Stimulated activated CD4-positive, alpha-beta T cell treated with anti-CD3 and anti-CD28 coated beads, TNF-alpha, amount 100 ng/mL, for 24 hours (primary cell): ENCODE data around the gene MBD5.

ENCODE experiments used
- DNase-seq, 3 experiments: peaks; one replicate each; pipeline ENCODE4 v3.0.0-alpha.2; 2020; ENCODE audit warnings: low read depth in 3 of 3

The MBD5 gene

DNA sequence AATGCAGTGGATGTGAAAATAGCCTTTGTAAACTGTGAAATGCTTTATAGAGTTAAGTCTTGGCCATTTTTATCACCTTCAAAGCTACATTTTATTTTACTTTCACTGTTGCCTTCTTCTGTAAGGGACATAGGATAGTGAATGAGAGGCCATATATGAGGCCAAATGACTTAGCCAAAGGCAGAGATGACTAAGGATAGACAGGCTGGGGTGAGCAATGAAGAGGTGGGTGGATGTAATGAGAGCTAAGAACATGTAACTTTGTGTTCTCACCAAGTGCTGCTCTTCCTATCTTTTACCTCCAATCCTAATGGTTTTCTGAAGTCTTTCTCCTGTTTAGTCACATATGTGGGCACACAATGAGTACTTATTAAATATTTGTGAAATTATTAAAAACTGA, 101.9 kb downstream of the MBD5 start:
- no peak for DNase-seq

DNA sequence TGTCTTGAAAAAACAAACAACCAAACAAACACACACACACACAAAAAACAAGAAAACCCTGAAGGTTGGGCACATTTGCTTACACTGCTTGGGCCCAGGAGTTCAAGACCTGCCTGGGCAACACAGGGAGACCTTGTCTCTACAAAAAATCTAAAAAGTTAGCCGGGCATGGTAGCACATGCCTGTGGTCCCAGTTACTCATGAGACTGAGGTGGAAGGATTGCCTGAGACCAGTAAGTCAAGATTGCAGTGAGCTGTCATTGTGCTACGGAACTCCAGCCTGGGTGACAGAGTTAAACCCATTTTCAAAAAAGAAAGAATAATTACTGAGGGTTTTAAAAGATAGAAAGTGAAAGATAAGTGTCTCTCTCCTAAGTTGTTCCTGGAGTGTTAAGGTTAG, 103.4 kb downstream of the MBD5 start:
- no peak for DNase-seq

DNA sequence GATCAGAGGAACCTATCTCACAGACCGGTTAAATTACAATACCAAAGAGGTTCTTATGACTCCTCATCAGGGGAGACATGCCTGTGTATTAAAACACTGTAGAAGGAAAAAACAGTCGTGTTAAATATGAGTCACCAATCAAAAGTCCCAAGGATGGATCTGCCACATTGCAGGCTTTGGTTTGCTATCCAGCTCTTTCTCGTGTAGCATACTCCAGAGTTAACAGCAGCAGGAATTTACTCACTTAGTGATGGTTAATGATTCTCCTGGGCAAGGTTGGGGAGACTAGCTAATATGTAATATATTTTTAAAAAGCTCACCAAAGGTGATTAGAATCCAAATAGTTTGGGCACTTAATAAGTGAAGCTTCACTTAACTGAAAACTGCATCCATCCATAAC, 109.7 kb downstream of the MBD5 start:
- no peak for DNase-seq

- no peak for DNase-seq
Measured at GRCh38 chr2:148132412-148132811, 111.5 kb downstream of the MBD5 start.

DNA sequence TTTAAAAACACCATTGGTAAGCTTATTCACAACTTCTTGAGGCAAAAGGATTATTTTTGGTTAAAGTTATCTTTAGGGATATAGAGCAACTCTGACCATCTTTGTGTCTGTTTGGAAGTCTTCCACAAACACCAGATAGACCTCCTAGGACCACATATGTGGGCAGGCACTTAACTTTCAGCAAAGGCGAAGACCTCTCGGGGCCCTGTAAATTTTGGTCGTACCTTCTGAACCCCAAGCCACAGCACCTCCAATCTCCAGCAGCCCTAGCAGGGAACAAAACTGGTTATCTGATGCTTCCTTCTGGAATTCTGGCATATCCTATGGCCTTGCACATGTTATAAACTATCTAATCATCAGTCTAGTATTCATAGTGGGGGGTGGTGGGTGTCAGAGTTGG, 114.8 kb downstream of the MBD5 start:
- no peak for DNase-seq

GRCh38 chr2:148136441-148136840, 115.5 kb downstream of the MBD5 start:
- DNase-seq: no peak

DNA sequence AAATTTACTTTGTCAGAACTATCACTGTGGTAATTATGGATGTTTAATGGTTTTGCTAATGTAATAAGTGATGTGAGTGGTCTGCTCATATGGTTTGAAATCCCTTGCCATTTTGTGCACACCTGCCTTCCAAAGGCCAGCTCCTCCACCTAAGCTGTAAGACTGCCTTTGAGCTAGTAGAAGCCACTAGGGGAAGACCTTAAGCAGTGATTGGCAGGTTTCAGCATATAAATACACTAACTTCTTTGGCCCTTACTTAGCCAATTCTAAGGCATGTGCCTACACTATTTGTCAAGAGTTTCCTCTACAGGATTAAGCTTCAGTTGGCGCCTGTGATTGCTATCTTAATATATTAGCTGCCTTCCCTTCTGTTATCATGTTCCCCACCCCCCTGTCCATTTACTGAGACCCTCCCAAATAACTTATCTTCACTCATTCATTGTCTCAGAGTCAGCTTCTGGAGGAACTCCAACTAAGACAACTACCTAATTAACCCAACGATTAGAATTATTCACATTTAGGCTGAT, 141.1 kb downstream of the MBD5 start:
- no peak for DNase-seq

- no peak for DNase-seq
Measured at GRCh38 chr2:148162871-148163270, 142.0 kb downstream of the MBD5 start.

- no peak for DNase-seq
Measured at GRCh38 chr2:148165975-148166374, 145.1 kb downstream of the MBD5 start.

DNA sequence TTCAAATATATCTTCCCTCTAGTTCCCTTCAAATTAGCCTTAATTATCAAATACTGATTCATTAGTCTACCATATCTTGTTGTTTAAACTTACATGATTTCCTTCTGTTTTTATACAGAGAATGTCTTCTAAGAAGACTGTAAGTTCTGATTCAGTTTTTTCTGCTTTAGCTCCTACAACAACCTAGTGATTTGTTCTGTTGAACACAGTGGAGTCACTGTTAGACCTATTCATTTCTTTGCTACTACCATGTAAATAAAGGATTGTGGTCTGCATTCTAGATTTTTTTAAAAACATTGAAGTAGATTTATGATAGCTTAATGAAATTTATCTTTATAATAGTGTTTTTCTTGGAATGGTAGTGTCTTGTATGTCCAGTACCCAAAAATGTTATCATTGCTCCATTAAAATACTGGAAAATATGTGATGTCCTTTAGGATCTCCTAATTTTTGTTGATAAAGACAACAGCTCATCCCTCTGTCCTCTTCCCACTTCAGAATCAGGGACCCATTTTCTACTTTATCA, 146.4 kb downstream of the MBD5 start:
- DNase-seq: no peak

DNA sequence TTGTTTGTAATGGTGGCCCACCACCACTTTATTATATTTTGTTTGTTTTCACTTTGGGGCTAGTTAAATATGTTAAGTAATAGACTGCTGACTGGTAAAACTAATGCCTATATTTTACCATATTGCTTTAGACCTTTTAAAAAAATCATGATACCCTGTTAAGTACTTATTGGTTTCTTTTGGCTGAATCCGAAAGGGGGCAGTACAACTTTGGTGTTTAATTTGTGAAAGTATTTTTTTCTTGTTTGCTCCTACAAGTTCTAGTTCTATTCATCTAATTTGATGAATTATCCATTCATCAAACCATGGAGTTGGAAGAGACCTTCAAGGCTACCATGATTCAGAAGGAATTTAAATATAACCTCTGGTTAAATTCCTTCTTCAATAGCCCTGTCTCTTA, 147.0 kb downstream of the MBD5 start:
- DNase-seq: no peak

- DNase-seq: no peak
Measured at GRCh38 chr2:148172131-148172753, 151.4 kb downstream of the MBD5 start.

GRCh38 chr2:148173168-148173567, 152.3 kb downstream of the MBD5 start:
- no peak for DNase-seq

GRCh38 chr2:148177559-148177958, 156.7 kb downstream of the MBD5 start:
- DNase-seq: no peak

DNA sequence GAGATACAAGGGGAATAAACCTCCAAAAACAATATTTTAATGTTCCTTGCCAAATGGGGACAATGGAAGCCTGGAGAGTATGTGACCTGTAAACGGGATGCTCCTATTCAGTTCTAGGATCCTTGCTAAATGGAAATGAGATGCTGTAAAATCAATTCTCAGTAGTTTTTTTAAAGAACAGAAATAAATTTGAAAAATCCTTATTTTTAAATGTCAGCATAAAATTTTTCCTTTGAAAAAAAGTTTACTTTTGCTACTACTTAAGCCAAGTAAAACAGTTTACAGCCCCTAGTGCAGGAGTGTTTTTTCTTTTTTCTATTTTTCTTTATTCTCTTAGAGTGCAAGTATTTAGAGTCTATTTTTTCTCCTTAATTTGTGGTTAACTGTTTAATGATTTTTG, 158.8 kb downstream of the MBD5 start:
- no peak for DNase-seq

- no peak for DNase-seq
Measured at GRCh38 chr2:148184976-148185375, 164.1 kb downstream of the MBD5 start.

DNA sequence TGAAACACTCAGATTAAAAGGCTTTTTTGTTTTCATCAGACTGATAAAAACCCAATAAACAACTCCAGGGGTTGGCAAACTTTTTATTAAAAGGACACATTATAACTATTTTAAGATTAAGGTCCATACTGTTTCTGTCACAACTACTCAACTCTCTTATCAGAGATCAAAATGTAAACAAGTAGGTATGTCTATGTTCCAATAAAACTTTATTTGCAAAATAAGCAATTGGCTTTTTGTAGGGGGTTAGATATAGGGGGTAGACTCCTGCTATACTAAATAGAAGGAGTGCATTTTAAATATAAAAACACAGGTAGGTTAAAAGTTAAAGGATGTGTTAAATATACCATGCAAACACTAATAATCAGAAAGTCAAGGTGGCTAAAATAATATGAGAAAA, 174.0 kb downstream of the MBD5 start:
- DNase-seq: no peak

DNA sequence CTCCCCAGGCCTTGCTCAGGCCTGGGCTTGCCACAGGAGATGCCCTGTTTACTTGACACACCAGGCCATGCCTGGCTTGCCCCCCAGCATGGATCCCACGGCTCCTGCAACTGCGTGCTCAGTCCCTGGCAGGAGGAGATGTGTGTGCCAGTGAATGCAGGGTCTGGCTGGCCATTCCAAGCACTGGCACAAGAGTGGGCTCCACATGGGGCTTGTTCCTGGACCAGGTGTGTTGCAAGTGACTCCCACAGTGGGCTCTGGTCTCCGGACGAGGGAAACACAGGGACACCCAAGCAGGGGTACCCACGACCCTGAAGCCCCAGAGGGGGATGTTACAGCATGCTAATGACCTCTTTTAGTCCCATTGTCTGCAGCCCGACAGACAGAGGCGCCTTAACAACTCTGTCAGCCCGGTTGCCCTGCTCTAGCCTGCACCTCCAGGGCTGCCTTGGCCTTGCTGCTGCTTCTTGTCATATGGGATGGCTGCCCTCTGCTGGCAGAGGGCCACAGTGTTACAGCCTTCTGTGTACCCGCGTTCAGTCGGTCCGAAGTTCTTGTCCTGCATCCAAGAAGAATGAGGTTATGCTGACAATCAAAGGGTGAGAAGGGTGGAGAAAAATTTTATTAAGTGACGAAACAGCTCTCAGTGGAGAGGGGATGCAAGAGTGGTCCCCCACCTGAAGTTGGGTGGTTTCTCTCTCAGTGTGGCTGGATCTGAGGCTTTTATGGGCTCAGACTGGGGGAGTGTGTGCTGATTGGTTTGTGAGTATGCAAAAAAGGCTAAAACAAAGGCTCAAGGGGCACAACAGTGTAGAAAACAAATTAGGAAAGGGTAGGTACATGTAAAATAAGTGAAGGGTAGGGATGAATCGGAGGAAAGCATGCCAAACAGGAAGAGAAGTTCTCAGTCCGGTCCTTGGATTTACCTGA, 180.4 kb downstream of the MBD5 start:
- peak in 2 of 3 experiments; percentile 7 to 34 for DNase-seq

- no peak for DNase-seq
Measured at GRCh38 chr2:148202237-148202636, 181.3 kb downstream of the MBD5 start.

DNA sequence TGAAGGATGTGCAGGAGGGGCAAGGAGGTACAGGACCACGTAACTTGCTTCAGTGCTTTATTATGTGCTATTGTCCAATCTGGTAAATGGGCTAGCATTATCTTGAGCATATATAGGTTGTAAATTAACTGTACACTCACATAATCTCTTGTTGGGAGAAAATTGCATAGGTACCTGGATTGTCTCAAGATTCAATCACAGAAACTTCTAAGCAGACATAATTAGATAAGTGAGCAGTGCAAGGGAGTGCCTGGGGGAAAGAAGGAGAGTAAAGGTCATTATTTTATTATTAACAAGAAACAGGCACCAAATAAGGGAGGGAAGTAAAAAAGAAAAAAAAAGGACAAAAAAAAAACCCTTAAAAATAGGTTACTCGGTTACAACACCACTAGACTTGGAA, 186.2 kb downstream of the MBD5 start:
- no peak for DNase-seq

DNA sequence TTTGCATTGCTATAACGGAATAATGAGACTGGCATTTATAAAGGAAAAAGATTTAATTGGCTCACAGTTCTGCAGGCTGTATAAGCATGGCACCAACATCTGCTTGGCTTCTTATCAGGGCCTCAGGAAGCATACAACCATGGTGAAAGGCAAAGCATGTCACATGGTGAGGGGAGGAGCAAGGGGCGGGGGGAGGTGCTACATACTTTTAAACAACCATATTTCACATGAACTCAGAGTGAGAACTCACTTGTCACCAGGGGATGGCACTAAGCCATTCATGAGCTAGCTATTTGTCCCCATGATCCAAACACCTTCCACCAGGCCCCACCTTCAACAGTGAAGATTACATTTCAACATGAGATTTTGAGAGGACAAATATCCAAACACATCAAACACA, 188.7 kb downstream of the MBD5 start:
- DNase-seq: peak in 1 of 3 experiments; percentile 3

DNA sequence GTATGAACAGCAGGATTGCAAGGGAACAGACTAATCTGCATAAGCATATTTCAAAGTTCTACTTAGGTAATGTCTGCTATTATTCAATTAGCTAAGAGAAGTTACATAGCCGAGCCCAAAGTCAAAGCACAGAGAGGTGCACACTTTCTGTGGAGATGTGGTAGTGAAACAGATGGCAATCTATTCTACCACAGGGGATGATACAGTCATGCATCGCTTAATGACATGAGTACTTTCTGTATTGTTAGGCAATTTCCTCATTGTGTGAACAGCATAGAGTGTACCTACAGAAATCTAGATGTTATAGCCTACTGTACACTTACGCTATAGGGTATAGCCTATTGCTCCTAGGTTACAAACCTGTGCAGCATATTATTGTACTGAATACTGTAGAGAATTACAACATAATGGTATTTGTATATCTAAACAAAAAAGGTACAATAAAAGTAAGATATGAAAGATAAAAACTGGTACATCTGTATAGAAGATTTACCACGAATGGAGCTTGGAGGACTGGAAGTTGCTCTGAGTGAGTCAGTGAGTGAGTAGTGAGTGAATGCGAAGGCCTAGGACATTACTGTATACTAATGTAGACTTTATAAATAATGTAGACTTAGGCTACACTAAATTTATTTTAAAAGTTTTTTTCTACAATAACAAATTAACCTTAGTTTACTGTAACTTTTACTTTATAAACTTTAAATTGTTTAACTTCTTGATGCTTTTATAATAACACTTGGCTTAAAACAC, 197.6 kb downstream of the MBD5 start:
- no peak for DNase-seq
